ENCODE measurements around the gene PRKAG3.
"Not testable (repeated sequence)": the region's sequence is repeated elsewhere in the genome, so short reads cannot be mapped to it uniquely, and the experiment has no call there.

PRKAG3 gene

DNA sequence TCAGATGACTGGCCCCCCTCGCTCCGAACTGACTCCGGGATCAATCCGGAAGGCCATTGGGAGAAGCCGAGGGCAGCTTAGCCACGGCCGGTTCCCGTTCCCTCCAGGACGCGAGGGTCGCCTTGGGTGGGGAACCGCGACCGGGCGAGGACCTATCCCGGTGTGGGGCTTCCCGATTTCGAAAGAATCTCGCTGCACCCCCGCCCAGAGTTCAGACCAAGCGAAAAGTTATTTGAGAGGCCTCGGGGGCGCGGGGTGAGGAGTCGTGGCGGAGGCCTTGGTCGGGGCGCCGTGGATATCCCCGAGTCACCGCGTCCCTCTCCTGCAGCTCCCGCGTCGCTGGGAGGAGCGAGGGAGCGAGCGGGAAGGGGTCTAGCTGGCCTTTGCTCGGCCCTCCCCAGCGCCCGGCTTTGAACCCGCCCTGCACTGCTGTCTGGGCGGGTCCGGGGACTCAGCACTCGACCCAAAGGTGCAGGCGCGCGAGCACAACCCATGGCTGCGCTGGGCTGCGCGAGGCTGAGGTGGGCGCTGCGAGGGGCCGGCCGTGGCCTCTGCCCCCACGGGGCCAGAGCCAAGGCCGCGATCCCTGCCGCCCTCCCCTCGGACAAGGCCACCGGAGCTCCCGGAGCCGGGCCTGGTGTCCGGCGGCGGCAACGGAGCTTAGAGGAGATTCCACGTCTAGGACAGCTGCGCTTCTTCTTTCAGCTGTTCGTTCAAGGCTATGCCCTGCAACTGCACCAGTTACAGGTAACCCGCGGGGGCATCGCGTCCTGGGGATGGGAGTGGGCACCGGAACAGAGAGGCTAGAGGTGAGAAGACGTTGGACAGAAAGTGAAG lies 49.7 kb downstream of the PRKAG3 start, which contains the start of gene CYP27A1:
TSS of gene CYP27A1 (plus strand) at position 457 of the 837 bp plus-strand sequence. CDS start at position 493, 36 bp downstream.
- no peak for DNase-seq (ENCODE audit: low read depth)

- DNase-seq (ENCODE audit: low read depth): no peak
Observed at GRCh38 chr2:218780851-218781690, 50.5 kb downstream of the PRKAG3 start.

DNA sequence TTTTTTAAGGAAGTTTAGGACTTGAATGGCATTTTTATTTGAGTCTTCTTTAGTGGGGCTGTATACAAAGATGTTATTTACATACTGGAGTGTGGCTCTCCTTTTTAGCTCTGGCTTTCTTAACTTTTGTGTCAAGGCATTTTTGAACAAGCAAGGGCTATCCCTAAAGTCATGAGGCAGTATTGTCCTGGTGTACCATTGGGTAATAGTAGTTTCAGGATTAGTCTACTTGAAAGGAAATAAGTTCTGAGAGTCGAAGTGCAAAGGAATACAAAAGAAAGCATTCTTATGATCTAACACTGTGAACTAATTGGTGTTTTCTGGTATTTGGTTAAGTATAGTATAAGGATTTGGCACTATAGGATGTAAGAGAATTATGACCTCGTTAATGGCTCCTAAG lies 51.6 kb downstream of the PRKAG3 start:
- no peak for DNase-seq (ENCODE audit: low read depth)

DNA sequence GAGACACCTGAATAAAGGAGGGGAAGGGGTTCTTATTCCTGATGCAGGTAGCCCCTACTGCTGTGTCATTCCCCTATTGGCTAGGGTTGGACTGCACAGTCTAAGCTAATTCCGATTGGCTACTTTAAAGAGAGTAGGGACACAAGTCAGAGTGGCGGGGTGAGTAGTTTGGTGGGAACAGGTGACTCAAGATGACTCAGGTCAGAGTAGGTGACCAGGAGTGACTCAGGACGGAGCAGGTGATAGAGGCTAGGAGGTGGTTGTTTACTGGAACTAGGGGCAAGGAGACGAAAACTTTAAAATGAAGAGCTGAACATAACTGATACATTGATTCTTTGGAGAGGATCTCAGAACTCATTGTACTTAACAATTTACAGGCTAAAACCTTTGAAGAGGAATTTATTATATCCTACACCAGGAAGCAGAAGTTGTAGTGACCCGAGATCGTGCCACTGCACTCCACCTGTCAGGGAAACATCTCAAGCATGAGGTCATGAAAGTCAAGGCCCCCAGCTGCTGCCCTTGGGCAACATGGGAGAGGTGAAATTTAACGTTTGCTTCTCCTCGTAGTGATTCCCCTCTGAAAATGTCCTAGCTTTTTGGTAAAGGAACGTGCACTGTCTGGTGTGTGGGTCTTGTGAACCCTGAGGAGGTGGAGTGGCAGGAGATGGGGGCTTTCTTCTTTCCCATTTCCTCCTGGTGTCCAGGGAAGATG lies 54.2 kb downstream of the PRKAG3 start:
- no peak for DNase-seq (ENCODE audit: low read depth)

- no peak for DNase-seq (ENCODE audit: low read depth)
Observed at GRCh38 chr2:218776488-218776887, 55.1 kb downstream of the PRKAG3 start.

DNA sequence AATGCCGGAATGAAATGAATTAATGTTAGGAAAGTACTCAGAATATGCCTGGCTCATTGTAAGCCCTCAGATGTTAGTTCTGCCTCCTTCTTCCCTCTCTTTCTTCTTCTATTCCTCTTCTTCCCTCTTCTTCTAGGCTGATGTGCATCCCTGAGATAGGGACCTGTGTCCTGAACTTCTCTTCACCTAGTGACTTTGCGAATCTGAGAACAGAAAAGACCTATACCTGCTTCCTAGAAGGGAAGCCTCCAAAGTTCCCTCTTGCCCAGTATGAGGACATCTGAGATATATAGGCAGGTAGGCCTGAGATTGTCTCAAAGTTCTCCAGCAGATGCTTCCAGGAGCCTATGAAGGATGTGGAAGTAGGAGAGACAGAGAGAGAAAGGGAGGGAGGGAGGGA lies 57.7 kb downstream of the PRKAG3 start:
- no peak for DNase-seq (ENCODE audit: low read depth)

DNA sequence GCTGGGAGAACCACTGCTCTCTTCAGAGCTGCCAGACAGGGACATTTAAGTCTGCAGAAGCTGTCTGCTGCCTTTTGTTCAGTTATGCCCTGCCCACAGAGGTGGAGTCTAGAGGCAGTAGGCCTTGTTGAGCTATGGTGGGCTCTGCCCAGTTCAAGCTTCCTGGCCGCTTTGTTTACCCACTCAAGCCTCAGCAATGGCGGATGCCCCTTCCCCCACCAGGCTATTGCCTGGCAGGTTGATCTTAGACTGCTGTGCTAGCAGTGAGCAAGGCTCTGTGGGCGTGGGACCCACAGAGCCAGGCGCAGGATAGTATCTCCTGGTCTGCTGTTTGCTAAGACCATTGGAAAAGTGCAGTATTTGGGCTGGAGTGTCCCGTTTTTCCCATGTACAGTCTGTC lies 58.8 kb downstream of the PRKAG3 start:
- not testable (repeated sequence) for DNase-seq (ENCODE audit: low read depth)
